ENCODE results near the gene HMGCLL1. TPM values are rescaled to one million over a fixed set of nuclear protein-coding genes. Genes with fewer than 3 reads are reported as not detected.
A peak's percentile ranks its signal among the peaks of the same experiment; 100 is the strongest.

The HMGCLL1 gene
- total and polyA plus RNA-seq, 7 donors, result 0.23 to 7.5 (median 0.89) TPM; not detected in 1

GRCh38 chr6:55569638-55570037 lies 9.4 kb downstream of the HMGCLL1 start:
- peak; percentile 55 for DNase-seq

GRCh38 chr6:55568808-55569439 lies 10.1 kb downstream of the HMGCLL1 start:
- Histone ChIP-seq H3K4me3 (no peak overlapping the region), H3K9me3 (peaks cover 0 to 10% (median 4%) of the 10 kb centered on the region in 4 donors), H3K27ac (peak overlapping the region; percentile 23 to 52 (median 38)), H3K4me1 (peaks cover 0 to 11% (median 0%) of the 10 kb centered on the region in 4 donors), H3K36me3 (no peaks in the 10 kb centered on the region), H3K27me3 (no peaks in the 10 kb centered on the region)
- DNase-seq, result no peak
- TF ChIP-seq POLR2A (IDR thresholded peaks at IDR 0.05) (no peak), POLR2AphosphoS5 (IDR thresholded peaks at IDR 0.05) (peak in 2 of 4 donors; percentile 9 to 19)
- WGBS, 2 donors, result 64 to 73% methylated on average over 1 of the region's 1 CpG
- intact Hi-C loops (cut with DNase I), result no loop called here

More at GRCh38 chr6:55569638-55570037, 9.4 kb downstream of the HMGCLL1 start:
- TF ChIP-seq POLR2AphosphoS5 (IDR thresholded peaks at IDR 0.05) (no peak), POLR2A (IDR thresholded peaks at IDR 0.05) (no peak), EP300 (IDR thresholded peaks at IDR 0.05) (no peak), CTCF (IDR thresholded peaks at IDR 0.05) (no peak)
- Histone ChIP-seq H3K27ac (peak overlapping the region in 1 of 4 donors; percentile 24), H3K4me1 (peaks cover 0 to 11% (median 0%) of the 10 kb centered on the region in 4 donors), H3K27me3 (no peaks in the 10 kb centered on the region), H3K4me3 (no peak overlapping the region), H3K9me3 (peaks cover 0 to 10% (median 4%) of the 10 kb centered on the region in 4 donors), H3K36me3 (no peaks in the 10 kb centered on the region)
- WGBS, 2 donors, result 91 to 92% methylated on average over 3 of the region's 3 CpGs
- intact Hi-C loops (cut with DNase I), result no loop called here

GRCh38 chr6:55567558-55567957 lies 11.4 kb downstream of the HMGCLL1 start:
- Histone ChIP-seq H3K4me3 (no peak overlapping the region), H3K36me3 (no peaks in the 10 kb centered on the region), H3K27ac (peak overlapping the region in 2 of 4 donors; percentile 2 to 14), H3K27me3 (no peaks in the 10 kb centered on the region), H3K9me3 (peaks cover 0 to under 1% (median 0%) of the 10 kb centered on the region in 4 donors), H3K4me1 (peaks cover 0 to 11% (median 0%) of the 10 kb centered on the region in 4 donors)
- WGBS, 2 donors, result 53 to 65% methylated on average over 4 of the region's 4 CpGs
- intact Hi-C loops (cut with DNase I), result no loop called here
- DNase-seq, result no peak
- TF ChIP-seq POLR2AphosphoS5 (IDR thresholded peaks at IDR 0.05) (no peak), EP300 (IDR thresholded peaks at IDR 0.05) (no peak), CTCF (IDR thresholded peaks at IDR 0.05) (no peak), POLR2A (IDR thresholded peaks at IDR 0.05) (no peak)

DNA sequence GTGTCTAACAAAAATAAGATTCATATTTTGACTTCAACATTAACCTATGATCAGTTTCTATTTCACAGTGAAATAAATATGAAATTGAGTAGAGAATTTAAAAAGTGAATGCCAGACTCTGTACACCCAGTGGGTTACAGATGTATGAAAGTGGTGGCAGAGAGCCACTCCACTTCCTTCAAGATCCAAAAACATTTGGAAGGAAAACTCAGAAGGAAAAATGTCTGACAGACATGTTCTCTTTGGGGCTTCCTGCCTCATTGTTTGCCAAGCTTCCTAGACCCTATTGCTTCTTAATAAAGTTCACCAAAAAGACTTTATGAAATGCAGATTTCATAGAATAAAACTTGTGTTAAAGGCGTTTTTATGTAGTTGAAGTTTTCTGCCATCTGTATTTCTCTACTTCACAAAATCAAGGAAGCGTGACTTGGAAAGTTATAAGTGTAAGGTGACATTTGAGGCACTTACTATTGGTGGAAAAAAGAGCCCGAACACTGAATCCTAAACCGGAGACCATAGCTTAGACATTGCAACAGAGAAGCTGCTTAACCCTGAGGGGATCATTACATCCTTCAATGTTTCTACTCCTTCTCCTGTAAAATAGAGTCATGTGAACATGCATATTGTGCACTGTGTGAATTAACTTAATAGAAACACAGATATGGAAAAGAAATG lies 12.8 kb downstream of the HMGCLL1 start:
- no peak for DNase-seq
- intact Hi-C loops (cut with DNase I), result no loop called here
- Histone ChIP-seq H3K27ac (no peak overlapping the region), H3K9me3 (no peaks in the 10 kb centered on the region), H3K4me1 (peaks cover 0 to 11% (median 0%) of the 10 kb centered on the region in 4 donors), H3K27me3 (no peaks in the 10 kb centered on the region), H3K36me3 (no peaks in the 10 kb centered on the region), H3K4me3 (no peak overlapping the region)
- no peak for TF ChIP-seq POLR2AphosphoS5 (IDR thresholded peaks at IDR 0.05)
- no peak for TF ChIP-seq CTCF (IDR thresholded peaks at IDR 0.05)
- TF ChIP-seq POLR2A (IDR thresholded peaks at IDR 0.05), result no peak
- TF ChIP-seq EP300 (IDR thresholded peaks at IDR 0.05), result no peak
- WGBS, 2 donors, result 78 to 84% methylated on average over 4 of the region's 4 CpGs

GRCh38 chr6:55562318-55562717 lies 16.7 kb downstream of the HMGCLL1 start:
- no peaks in the 10 kb centered on the region for H3K4me1 ChIP-seq
- H3K27me3 ChIP-seq, result no peaks in the 10 kb centered on the region
- no peak overlapping the region for H3K4me3 ChIP-seq
- 77% methylated on average over 3 of the region's 3 CpGs for WGBS, 2 donors
- no peak overlapping the region for H3K27ac ChIP-seq
- no peaks in the 10 kb centered on the region for H3K36me3 ChIP-seq
- intact Hi-C loops (cut with DNase I), result no loop called here
- TF ChIP-seq CTCF (IDR thresholded peaks at IDR 0.05) (no peak), EP300 (IDR thresholded peaks at IDR 0.05) (no peak), POLR2AphosphoS5 (IDR thresholded peaks at IDR 0.05) (no peak), POLR2A (IDR thresholded peaks at IDR 0.05) (no peak)
- DNase-seq, result no peak
- no peaks in the 10 kb centered on the region for H3K9me3 ChIP-seq
